ENCODE results near the gene KRTAP5-10. TPM values are rescaled to one million over a fixed set of nuclear protein-coding genes. Genes with fewer than 3 reads are reported as not detected.

The KRTAP5-10 gene
- total and polyA plus RNA-seq, 2 donors from 2014 or later: not detected

- no peaks in the 10 kb centered on the region for H3K27me3 ChIP-seq (ENCODE audit: control insufficient read depth, insufficient read depth, low read length)
- FAIRE-seq: no peak
- no peaks in the 10 kb centered on the region for H3K4me1 ChIP-seq (ENCODE audit: control insufficient read depth in 2 of 3, insufficient read depth in 2 of 3, low read depth in 1 of 3, low read length in 3 of 3)
- no peak for DNase-seq
- no peaks in the 10 kb centered on the region for H3K9me3 ChIP-seq (ENCODE audit: control insufficient read depth in 2 of 3, insufficient read depth in 1 of 3, low read length in 3 of 3)
- H3K4me3 ChIP-seq (ENCODE audit: low read length in 3 of 3): no peak overlapping the region
- no peak overlapping the region for H3K9ac ChIP-seq (ENCODE audit: low read length in 3 of 3)
- intact Hi-C loops (cut with DNase I): no loop called here
- no peak overlapping the region for H3K27ac ChIP-seq (ENCODE audit: low read depth in 2 of 2, low read length in 2 of 2)
- H3K36me3 ChIP-seq (ENCODE audit: control insufficient read depth in 2 of 3, insufficient read depth in 3 of 3, low read length in 3 of 3): no peaks in the 10 kb centered on the region
- TF ChIP-seq CTCF (IDR thresholded peaks at IDR 0.05; ENCODE audit: borderline replicate concordance, extremely low read depth, insufficient read depth): no peak
Observed at GRCh38 chr11:71557257-71557656, 8.1 kb upstream of the KRTAP5-10 start.

GRCh38 chr11:71558996-71559395, 6.4 kb upstream of the KRTAP5-10 start:
- H3K9me3 ChIP-seq (ENCODE audit: control insufficient read depth in 2 of 3, insufficient read depth in 1 of 3, low read length in 3 of 3): no peaks in the 10 kb centered on the region
- H3K36me3 ChIP-seq (ENCODE audit: control insufficient read depth in 2 of 3, insufficient read depth in 3 of 3, low read length in 3 of 3): no peaks in the 10 kb centered on the region
- TF ChIP-seq CTCF (IDR thresholded peaks at IDR 0.05; ENCODE audit: borderline replicate concordance, extremely low read depth, insufficient read depth): no peak
- H3K4me1 ChIP-seq (ENCODE audit: control insufficient read depth in 2 of 3, insufficient read depth in 2 of 3, low read depth in 1 of 3, low read length in 3 of 3): no peaks in the 10 kb centered on the region
- no peak overlapping the region for H3K27ac ChIP-seq (ENCODE audit: low read depth in 2 of 2, low read length in 2 of 2)
- DNase-seq: no peak
- no peak overlapping the region for H3K9ac ChIP-seq (ENCODE audit: low read length in 3 of 3)
- no peaks in the 10 kb centered on the region for H3K27me3 ChIP-seq (ENCODE audit: control insufficient read depth, insufficient read depth, low read length)
- no peak overlapping the region for H3K4me3 ChIP-seq (ENCODE audit: low read length in 3 of 3)
- intact Hi-C loops (cut with DNase I): no loop called here
- FAIRE-seq: no peak

- FAIRE-seq: no peak
- H3K27ac ChIP-seq (ENCODE audit: low read depth in 2 of 2, low read length in 2 of 2): no peak overlapping the region
Observed at GRCh38 chr11:71562120-71562519, 3.2 kb upstream of the KRTAP5-10 start.

More at GRCh38 chr11:71562120-71562519, 3.2 kb upstream of the KRTAP5-10 start:
- Histone ChIP-seq H3K4me1 (ENCODE audit: control insufficient read depth in 2 of 3, insufficient read depth in 2 of 3, low read depth in 1 of 3, low read length in 3 of 3) (no peaks in the 10 kb centered on the region), H3K36me3 (ENCODE audit: control insufficient read depth in 2 of 3, insufficient read depth in 3 of 3, low read length in 3 of 3) (no peaks in the 10 kb centered on the region), H3K27me3 (ENCODE audit: control insufficient read depth, insufficient read depth, low read length) (no peaks in the 10 kb centered on the region), H3K9me3 (ENCODE audit: control insufficient read depth in 2 of 3, insufficient read depth in 1 of 3, low read length in 3 of 3) (no peaks in the 10 kb centered on the region), H3K4me3 (ENCODE audit: low read length in 3 of 3) (no peak overlapping the region), H3K9ac (ENCODE audit: low read length in 3 of 3) (no peak overlapping the region)
- no peak for TF ChIP-seq CTCF (IDR thresholded peaks at IDR 0.05; ENCODE audit: borderline replicate concordance, extremely low read depth, insufficient read depth)
- intact Hi-C loops (cut with DNase I): no loop called here
- DNase-seq: no peak
